GM23338 (cell line): ENCODE data around the gene RFX2. TPM values are rescaled to one million over a fixed set of nuclear protein-coding genes. Genes with fewer than 3 reads are reported as not detected.

Experiments
- ATAC-seq: fragments of 200-7000 bp; cut with Tn5 transposase; 3 replicates; pipeline ENCODE4 v1.9.1; 2020
- DNase-seq: peaks from one replicate; pipeline ENCODE4 v3.0.0-alpha.2; 2015; ENCODE audit warnings: low spot score
- H2AFZ ChIP-seq: fragments of 200-600 bp; sonication (generic); 2 replicates; pipeline ENCODE4 v1.8.0; 2016; ENCODE audit warnings: antibody characterized with exemption, mild to moderate bottlenecking, moderate library complexity
- H3F3A ChIP-seq: fragments of 200-600 bp; sonication (generic); replicated peaks from 2 replicates; pipeline ENCODE4 v1.8.0; 2017; ENCODE audit warnings: antibody characterized with exemption, mixed run types, low read depth
- H3K27ac ChIP-seq: fragments of 200-600 bp; sonication (generic); 2 replicates; pipeline ENCODE4 v1.6.1; 2016; ENCODE audit warnings: low read depth
- H3K27me3 ChIP-seq: fragments of 200-600 bp; sonication (generic); 2 replicates; pipeline ENCODE4 v1.8.0; 2016; ENCODE audit warnings: mild to moderate bottlenecking, mixed run types, moderate library complexity; ENCODE audit not compliant: insufficient read depth
- H3K36me3 ChIP-seq: fragments of 200-600 bp; sonication (generic); 2 replicates; pipeline ENCODE4 v1.8.0; 2016; ENCODE audit warnings: mild to moderate bottlenecking; ENCODE audit not compliant: insufficient read depth
- H3K4me1 ChIP-seq: fragments of 200-600 bp; sonication (generic); 2 replicates; pipeline ENCODE4 v1.8.0; 2016; ENCODE audit warnings: mild to moderate bottlenecking, moderate library complexity; ENCODE audit not compliant: insufficient read depth
- H3K4me2 ChIP-seq: fragments of 200-600 bp; sonication (generic); 2 replicates; pipeline ENCODE4 v1.7.1; 2017; ENCODE audit warnings: mixed run types
- H3K4me3 ChIP-seq: fragments of 200-600 bp; sonication (generic); 2 replicates; pipeline ENCODE4 v1.6.1; 2016; ENCODE audit warnings: mixed run types
- H3K79me2 ChIP-seq: fragments of 200-600 bp; sonication (generic); replicated peaks from 2 replicates; pipeline ENCODE4 v1.8.0; 2017; ENCODE audit warnings: mild to moderate bottlenecking; ENCODE audit not compliant: insufficient read depth
- H3K9me2 ChIP-seq: fragments of 200-600 bp; sonication (generic); 2 replicates; pipeline ENCODE4 v1.8.0; 2017; ENCODE audit not compliant: insufficient read depth
- H4K20me1 ChIP-seq: fragments of 200-600 bp; sonication (generic); replicated peaks from 2 replicates; pipeline ENCODE4 v1.8.0; 2017; ENCODE audit warnings: mild to moderate bottlenecking; ENCODE audit not compliant: insufficient read depth
- H3K27ac Mint-ChIP-seq: 2 replicates; pipeline ENCODE4 v1.8.0; 2020; ENCODE audit warnings: inconsistent platforms, mild to moderate bottlenecking, moderate library complexity, mixed read lengths
- H3K27me3 Mint-ChIP-seq: 3 replicates; pipeline ENCODE4 v1.8.0; 2022; ENCODE audit warnings: low read depth, mild to moderate bottlenecking, moderate library complexity, mixed read lengths, inconsistent platforms; ENCODE audit not compliant: insufficient read depth, poor library complexity
- H3K36me3 Mint-ChIP-seq: 3 replicates; pipeline ENCODE4 v1.8.0; 2021; ENCODE audit warnings: low read depth, mild to moderate bottlenecking, inconsistent platforms, moderate library complexity, mixed read lengths
- H3K4me1 Mint-ChIP-seq: 3 replicates; pipeline ENCODE4 v1.8.0; 2020; ENCODE audit warnings: mild to moderate bottlenecking, inconsistent platforms, mixed read lengths
- H3K4me3 Mint-ChIP-seq: 3 replicates; pipeline ENCODE4 v1.8.0; 2021; ENCODE audit warnings: moderate library complexity, mild to moderate bottlenecking, inconsistent platforms, mixed read lengths
- H3K9me3 Mint-ChIP-seq: 3 replicates; pipeline ENCODE4 v1.8.0; 2020; ENCODE audit warnings: moderate library complexity, mild to moderate bottlenecking, inconsistent platforms, mixed read lengths
- EZH2 ChIP-seq: fragments of 200-600 bp; sonication (generic); IDR thresholded peaks from one replicate; pipeline ENCODE4 v1.8.0; 2017; ENCODE audit warnings: antibody characterized with exemption, mild to moderate bottlenecking, low read depth; ENCODE audit not compliant: unreplicated experiment
- EZH2phosphoT487 ChIP-seq: fragments of 200-600 bp; sonication (generic); IDR thresholded peaks from one replicate; pipeline ENCODE4 v1.8.1; 2018; ENCODE audit warnings: antibody characterized with exemption; ENCODE audit not compliant: unreplicated experiment
- JUNB ChIP-seq: IDR thresholded peaks from one replicate; pipeline ENCODE4 v1.6.1; 2016; ENCODE audit warnings: antibody characterized with exemption; ENCODE audit not compliant: unreplicated experiment
- NANOG ChIP-seq: IDR thresholded peaks from 2 replicates; pipeline ENCODE4 v1.6.1; 2016; ENCODE audit warnings: antibody characterized with exemption, borderline replicate concordance
- STAT1 ChIP-seq: IDR thresholded peaks from one replicate; pipeline ENCODE4 v1.6.1; 2016; ENCODE audit warnings: antibody characterized with exemption; ENCODE audit not compliant: unreplicated experiment
- ZNF114 ChIP-seq: fragments of 250-450 bp; sonication (Bioruptor Pico); IDR thresholded peaks from 2 replicates; pipeline ENCODE4 v1.5.0; 2020; ENCODE audit warnings: mild to moderate bottlenecking, moderate library complexity
- ZNF331 ChIP-seq: fragments of 250-450 bp; sonication (Bioruptor Pico); IDR thresholded peaks from 2 replicates; pipeline ENCODE4 v1.5.0; 2020; ENCODE audit warnings: low read depth, mild to moderate bottlenecking, moderate library complexity
- polyA plus RNA-seq: library from polyadenylated mRNA; unstranded; fragments of >200 nt; fragmentation: Nextera tagmentation; extraction: Ambion mirVana; gene quantifications from 2 replicates; pipeline ENCODE4 v1.2.1, GENCODE V29; 2016
- total RNA-seq: library from RNA; depleted of rRNA; stranded (reverse); fragments of >200 nt; shearing (Covaris generic); gene quantifications from 2 replicates; pipeline ENCODE4 v1.2.3, GENCODE V29; 2014
- TF ChIP-seq, protein P1 (sequence below): IDR thresholded peaks from one replicate; pipeline ENCODE4 v1.6.1; 2018; ENCODE audit warnings: antibody characterized with exemption; ENCODE audit not compliant: unreplicated experiment
- TF ChIP-seq, protein P2 (sequence below): IDR thresholded peaks from 2 replicates; pipeline ENCODE4 v1.6.1; 2016; ENCODE audit warnings: antibody characterized with exemption
- TF ChIP-seq, protein P3 (sequence below), 2 experiments: fragments of 200-600 bp in 1 of 2; sonication (generic) in 1 of 2; conservative IDR thresholded peaks; 2 replicates each; pipeline versions ENCODE4 v1.5.1 to v1.6.1; 2016 to 2017; ENCODE audit warnings: antibody characterized with exemption in 2 of 2, low read depth in 2 of 2, mild to moderate bottlenecking in 2 of 2, moderate library complexity in 1 of 2

The RFX2 gene
- total and polyA plus RNA-seq, 2 experiments from 2014 or later: 4.6 to 13.0 TPM

DNA sequence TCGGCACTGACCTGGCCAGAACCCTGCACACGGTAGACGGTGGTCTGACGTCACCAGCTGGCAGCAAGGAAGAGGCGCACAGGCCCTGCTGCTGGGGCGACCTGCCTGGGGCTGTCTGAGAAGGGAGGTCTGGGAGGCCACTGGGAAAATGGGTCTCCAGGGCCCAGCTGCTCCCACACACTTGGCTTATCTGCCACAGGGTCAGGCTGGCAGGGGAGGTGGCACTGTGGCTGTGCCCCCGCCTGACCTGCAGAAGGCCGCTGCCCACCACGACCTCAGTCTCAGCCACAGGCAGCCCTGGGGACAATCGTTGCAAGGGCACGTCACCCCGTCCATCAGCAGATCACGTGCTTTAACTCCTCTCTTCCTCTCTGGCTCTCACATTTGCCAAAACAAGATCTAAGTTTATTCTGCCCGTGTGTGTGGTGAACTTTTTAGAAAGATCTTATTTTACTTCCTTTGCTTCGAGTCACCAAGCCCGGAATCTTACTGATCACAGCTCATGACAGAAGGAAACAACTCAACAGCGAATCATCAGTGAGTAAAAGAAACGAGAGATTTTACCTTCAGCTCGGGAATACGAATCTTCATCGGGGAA is 87.1 kb downstream of the RFX2 start (continued):
- TF ChIP-seq EZH2 (no peak), EZH2phosphoT487 (no peak), ZNF331 (CRISPR knock-in tag) (no peak), NANOG (no peak)
- TF ChIP-seq, protein P1, sequence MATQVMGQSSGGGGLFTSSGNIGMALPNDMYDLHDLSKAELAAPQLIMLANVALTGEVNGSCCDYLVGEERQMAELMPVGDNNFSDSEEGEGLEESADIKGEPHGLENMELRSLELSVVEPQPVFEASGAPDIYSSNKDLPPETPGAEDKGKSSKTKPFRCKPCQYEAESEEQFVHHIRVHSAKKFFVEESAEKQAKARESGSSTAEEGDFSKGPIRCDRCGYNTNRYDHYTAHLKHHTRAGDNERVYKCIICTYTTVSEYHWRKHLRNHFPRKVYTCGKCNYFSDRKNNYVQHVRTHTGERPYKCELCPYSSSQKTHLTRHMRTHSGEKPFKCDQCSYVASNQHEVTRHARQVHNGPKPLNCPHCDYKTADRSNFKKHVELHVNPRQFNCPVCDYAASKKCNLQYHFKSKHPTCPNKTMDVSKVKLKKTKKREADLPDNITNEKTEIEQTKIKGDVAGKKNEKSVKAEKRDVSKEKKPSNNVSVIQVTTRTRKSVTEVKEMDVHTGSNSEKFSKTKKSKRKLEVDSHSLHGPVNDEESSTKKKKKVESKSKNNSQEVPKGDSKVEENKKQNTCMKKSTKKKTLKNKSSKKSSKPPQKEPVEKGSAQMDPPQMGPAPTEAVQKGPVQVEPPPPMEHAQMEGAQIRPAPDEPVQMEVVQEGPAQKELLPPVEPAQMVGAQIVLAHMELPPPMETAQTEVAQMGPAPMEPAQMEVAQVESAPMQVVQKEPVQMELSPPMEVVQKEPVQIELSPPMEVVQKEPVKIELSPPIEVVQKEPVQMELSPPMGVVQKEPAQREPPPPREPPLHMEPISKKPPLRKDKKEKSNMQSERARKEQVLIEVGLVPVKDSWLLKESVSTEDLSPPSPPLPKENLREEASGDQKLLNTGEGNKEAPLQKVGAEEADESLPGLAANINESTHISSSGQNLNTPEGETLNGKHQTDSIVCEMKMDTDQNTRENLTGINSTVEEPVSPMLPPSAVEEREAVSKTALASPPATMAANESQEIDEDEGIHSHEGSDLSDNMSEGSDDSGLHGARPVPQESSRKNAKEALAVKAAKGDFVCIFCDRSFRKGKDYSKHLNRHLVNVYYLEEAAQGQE: no peak
- TF ChIP-seq, protein P2, sequence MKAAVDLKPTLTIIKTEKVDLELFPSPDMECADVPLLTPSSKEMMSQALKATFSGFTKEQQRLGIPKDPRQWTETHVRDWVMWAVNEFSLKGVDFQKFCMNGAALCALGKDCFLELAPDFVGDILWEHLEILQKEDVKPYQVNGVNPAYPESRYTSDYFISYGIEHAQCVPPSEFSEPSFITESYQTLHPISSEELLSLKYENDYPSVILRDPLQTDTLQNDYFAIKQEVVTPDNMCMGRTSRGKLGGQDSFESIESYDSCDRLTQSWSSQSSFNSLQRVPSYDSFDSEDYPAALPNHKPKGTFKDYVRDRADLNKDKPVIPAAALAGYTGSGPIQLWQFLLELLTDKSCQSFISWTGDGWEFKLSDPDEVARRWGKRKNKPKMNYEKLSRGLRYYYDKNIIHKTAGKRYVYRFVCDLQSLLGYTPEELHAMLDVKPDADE: no peak

DNA sequence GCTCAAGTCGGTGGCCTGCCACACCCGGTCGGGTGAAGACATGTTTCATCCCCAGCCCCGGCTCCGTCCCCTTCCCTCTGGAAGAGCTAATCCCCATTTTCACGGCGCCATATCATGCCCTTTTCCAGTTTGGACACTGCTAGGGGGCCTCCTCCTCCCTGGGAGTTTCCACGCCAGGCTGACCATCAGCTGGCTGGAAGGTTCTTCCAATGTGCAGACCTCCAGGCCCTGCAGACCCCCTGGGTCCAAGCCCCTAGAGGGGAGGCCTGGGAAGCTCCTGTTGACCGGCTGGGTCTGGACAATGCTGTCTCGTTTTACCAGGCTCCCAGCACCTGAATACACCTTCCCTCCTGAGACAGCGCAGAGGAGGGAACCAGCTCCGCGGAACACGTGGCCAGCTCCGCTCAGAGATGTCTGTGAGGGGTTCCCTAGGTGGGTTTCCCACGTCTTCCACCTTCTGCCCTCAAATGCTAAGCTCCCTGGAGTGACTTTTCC is 87.7 kb downstream of the RFX2 start:
- peaks cover 3% of the 10 kb centered on the region; the same call in 1 of the 3 replicates for H3K4me1 Mint-ChIP-seq
- no peaks in the 10 kb centered on the region for H3K27me3 ChIP-seq
- H3F3A ChIP-seq: no peaks in the 10 kb centered on the region
- H3K27ac ChIP-seq: no peak overlapping the region
- ATAC-seq: peak; percentile 12
- H3K4me2 ChIP-seq: no peak overlapping the region
- H3K27me3 Mint-ChIP-seq: peaks cover 4% of the 10 kb centered on the region
- H3K4me3 Mint-ChIP-seq: no peak overlapping the region; the same call in 2 of the 3 replicates
- H2AFZ ChIP-seq: no peak overlapping the region
- no peaks in the 10 kb centered on the region for H3K9me3 Mint-ChIP-seq
- H3K27ac Mint-ChIP-seq: no peak overlapping the region
- H3K36me3 ChIP-seq: no peaks in the 10 kb centered on the region
- no peaks in the 10 kb centered on the region for H3K79me2 ChIP-seq
- no peaks in the 10 kb centered on the region for H4K20me1 ChIP-seq
- no peak overlapping the region for H3K4me3 ChIP-seq
- no peaks in the 10 kb centered on the region; the same call in 1 of the 2 replicates for H3K4me1 ChIP-seq
- no peaks in the 10 kb centered on the region for H3K36me3 Mint-ChIP-seq
- DNase-seq: no peak
- H3K9me2 ChIP-seq: no peaks in the 10 kb centered on the region
- TF ChIP-seq EZH2phosphoT487 (no peak), NANOG (no peak), STAT1 (no peak), JUNB (no peak), EZH2 (no peak), ZNF114 (no peak), ZNF331 (CRISPR knock-in tag) (no peak)
- TF ChIP-seq, protein P3, sequence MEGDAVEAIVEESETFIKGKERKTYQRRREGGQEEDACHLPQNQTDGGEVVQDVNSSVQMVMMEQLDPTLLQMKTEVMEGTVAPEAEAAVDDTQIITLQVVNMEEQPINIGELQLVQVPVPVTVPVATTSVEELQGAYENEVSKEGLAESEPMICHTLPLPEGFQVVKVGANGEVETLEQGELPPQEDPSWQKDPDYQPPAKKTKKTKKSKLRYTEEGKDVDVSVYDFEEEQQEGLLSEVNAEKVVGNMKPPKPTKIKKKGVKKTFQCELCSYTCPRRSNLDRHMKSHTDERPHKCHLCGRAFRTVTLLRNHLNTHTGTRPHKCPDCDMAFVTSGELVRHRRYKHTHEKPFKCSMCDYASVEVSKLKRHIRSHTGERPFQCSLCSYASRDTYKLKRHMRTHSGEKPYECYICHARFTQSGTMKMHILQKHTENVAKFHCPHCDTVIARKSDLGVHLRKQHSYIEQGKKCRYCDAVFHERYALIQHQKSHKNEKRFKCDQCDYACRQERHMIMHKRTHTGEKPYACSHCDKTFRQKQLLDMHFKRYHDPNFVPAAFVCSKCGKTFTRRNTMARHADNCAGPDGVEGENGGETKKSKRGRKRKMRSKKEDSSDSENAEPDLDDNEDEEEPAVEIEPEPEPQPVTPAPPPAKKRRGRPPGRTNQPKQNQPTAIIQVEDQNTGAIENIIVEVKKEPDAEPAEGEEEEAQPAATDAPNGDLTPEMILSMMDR (conservative IDR thresholded peaks at IDR 0.05; ENCODE audit: low read depth in 2 of 2): no peak
- TF ChIP-seq, protein P2: no peak
